ENCODE measurements around the gene SMYD4. TPM values are rescaled to one million over a fixed set of nuclear protein-coding genes. Genes with fewer than 3 reads are reported as not detected.

Gene SMYD4
- total and polyA plus RNA-seq, 9 of the 15 experiments (the other 6 are each of a cell fraction or from before 2014, with no cell fraction given), result 1.3 to 10.2 (median 6.7) TPM

DNA sequence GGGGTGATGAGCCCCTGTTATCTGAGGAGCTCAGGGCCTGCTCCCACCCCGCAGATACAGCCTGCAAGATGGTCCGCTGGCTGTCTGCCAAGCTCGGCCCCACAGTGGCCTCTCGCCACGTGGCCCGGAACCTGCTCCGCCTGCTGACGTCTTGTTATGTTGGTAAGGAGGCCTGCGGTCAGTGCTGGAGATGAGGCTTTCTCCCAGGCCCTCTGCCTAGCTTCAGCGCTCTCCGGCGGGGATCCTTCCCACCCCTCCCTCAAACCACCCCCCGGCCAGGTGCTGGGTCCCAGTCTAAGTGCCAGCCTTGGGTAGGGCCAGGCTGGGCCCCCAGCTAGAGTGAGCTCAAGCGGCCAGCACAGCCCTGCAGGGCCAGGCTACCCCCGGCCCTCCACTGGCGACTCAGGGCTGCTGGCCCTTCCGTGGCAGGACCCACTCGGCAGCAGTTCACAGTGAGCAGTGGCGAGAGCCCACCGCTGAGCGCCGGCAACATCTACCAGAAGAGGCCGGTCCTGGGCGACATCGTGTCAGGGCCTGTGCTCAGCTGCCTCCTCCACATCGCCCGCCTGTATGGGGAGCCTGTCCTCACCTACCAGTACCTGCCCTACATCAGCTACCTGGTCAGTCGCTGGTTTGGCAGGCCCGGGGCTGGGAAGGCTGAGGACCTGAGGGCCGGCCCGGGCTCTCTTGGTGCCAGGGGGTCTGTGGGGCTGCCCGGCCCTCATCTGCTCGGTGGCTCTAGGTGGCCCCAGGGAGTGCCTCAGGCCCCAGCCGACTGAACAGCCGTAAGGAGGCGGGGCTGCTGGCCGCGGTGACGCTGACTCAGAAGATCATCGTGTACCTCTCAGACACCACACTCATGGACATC is 99.1 kb downstream of the SMYD4 start (continued):
- peak; percentile 50 for TF ChIP-seq FOSL1 (tag; conservative IDR thresholded peaks at IDR 0.05)
- TF ChIP-seq NFRKB (IDR thresholded peaks at IDR 0.05; ENCODE audit: low read depth), result peak; percentile 60; the same call in 1 of the 2 replicates
- 0 out of 2 replicates have a peak, but pooled peaks have one; percentile 16 for TF ChIP-seq XRCC5 (IDR thresholded peaks at IDR 0.05; ENCODE audit: low read depth, low read length)
- peak; percentile 92 for TF ChIP-seq HMGN3 (IDR thresholded peaks at IDR 0.05; ENCODE audit: borderline replicate concordance, extremely low read depth, insufficient read length, low read depth, low read length)
- TF ChIP-seq CBFB (CRISPR knock-in tag; IDR thresholded peaks at IDR 0.05), result peak; percentile 91
- peak; percentile 28; the same call in 1 of the 2 replicates for TF ChIP-seq ZNF316 (IDR thresholded peaks at IDR 0.05)
- peak; percentile 70 for TF ChIP-seq DMBX1 (CRISPR knock-in tag; IDR thresholded peaks at IDR 0.05; ENCODE audit: borderline replicate concordance)
- TF ChIP-seq, protein P1, sequence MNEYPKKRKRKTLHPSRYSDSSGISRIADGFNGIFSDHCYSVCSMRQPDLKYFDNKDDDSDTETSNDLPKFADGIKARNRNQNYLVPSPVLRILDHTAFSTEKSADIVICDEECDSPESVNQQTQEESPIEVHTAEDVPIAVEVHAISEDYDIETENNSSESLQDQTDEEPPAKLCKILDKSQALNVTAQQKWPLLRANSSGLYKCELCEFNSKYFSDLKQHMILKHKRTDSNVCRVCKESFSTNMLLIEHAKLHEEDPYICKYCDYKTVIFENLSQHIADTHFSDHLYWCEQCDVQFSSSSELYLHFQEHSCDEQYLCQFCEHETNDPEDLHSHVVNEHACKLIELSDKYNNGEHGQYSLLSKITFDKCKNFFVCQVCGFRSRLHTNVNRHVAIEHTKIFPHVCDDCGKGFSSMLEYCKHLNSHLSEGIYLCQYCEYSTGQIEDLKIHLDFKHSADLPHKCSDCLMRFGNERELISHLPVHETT (CRISPR knock-in tag; conservative IDR thresholded peaks at IDR 0.05 in 1 of 2, IDR thresholded peaks at IDR 0.05 in 1 of 2), result peak in 1 of 2 experiments; percentile 47; a peak in 2 of 4 replicates
- TF ChIP-seq MAZ (CRISPR knock-in tag; conservative IDR thresholded peaks at IDR 0.05 in 1 of 2, IDR thresholded peaks at IDR 0.05 in 1 of 2), result peak; percentile 6 to 52; a peak in 3 of 4 replicates
- peak; percentile 93 for TF ChIP-seq SMAD4 (CRISPR knock-in tag; conservative IDR thresholded peaks at IDR 0.05)
- TF ChIP-seq KAT8 (IDR thresholded peaks at IDR 0.05; ENCODE audit: low read depth), result no peak
- TF ChIP-seq NR4A1 (CRISPR knock-in tag; IDR thresholded peaks at IDR 0.05), result no peak
- TF ChIP-seq NR4A1 (tag; IDR thresholded peaks at IDR 0.05), result peak; percentile 84
- peak; percentile 44; the same call in 1 of the 2 replicates for TF ChIP-seq GABPA (tag; conservative IDR thresholded peaks at IDR 0.05; ENCODE audit: low read depth)
- peak; percentile 77 for TF ChIP-seq POLR2G (IDR thresholded peaks at IDR 0.05; ENCODE audit: low read depth, low read length)
- no peak for TF ChIP-seq NFYB (IDR thresholded peaks at IDR 0.05; ENCODE audit: extremely low read depth, insufficient read length)
- TF ChIP-seq NFIC (IDR thresholded peaks at IDR 0.05), result peak; percentile 98
- TF ChIP-seq CTCF (IDR thresholded peaks at IDR 0.05 in 2 of 3, conservative IDR thresholded peaks at IDR 0.05 in 1 of 3; ENCODE audit: insufficient read depth in 2 of 3, low read depth in 1 of 3, low read length in 3 of 3), result 0 out of 6 replicates have a peak, but pooled peaks of 2 of the 3 experiments have one; percentile 9 to 13
- peak; percentile 68 for TF ChIP-seq ZNF431 (CRISPR knock-in tag; IDR thresholded peaks at IDR 0.05)
- TF ChIP-seq, protein P2, sequence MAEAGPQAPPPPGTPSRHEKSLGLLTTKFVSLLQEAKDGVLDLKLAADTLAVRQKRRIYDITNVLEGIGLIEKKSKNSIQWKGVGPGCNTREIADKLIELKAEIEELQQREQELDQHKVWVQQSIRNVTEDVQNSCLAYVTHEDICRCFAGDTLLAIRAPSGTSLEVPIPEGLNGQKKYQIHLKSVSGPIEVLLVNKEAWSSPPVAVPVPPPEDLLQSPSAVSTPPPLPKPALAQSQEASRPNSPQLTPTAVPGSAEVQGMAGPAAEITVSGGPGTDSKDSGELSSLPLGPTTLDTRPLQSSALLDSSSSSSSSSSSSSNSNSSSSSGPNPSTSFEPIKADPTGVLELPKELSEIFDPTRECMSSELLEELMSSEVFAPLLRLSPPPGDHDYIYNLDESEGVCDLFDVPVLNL (CRISPR knock-in tag; IDR thresholded peaks at IDR 0.05; ENCODE audit: low read depth), result 0 out of 2 replicates have a peak, but pooled peaks have one; percentile 22
- 0 out of 2 replicates have a peak, but pooled peaks have one; percentile 25 for TF ChIP-seq SMAD3 (CRISPR knock-in tag; conservative IDR thresholded peaks at IDR 0.05)
- TF ChIP-seq BRD4 (IDR thresholded peaks at IDR 0.05), result peak; percentile 60; the same call in 1 of the 2 replicates
- TF ChIP-seq ELF1 (tag; IDR thresholded peaks at IDR 0.05), result peak; percentile 60; the same call in 1 of the 2 replicates

Measured in K562 (cell line).